ENCODE data around the gene ARL3.

Gene ARL3

DNA sequence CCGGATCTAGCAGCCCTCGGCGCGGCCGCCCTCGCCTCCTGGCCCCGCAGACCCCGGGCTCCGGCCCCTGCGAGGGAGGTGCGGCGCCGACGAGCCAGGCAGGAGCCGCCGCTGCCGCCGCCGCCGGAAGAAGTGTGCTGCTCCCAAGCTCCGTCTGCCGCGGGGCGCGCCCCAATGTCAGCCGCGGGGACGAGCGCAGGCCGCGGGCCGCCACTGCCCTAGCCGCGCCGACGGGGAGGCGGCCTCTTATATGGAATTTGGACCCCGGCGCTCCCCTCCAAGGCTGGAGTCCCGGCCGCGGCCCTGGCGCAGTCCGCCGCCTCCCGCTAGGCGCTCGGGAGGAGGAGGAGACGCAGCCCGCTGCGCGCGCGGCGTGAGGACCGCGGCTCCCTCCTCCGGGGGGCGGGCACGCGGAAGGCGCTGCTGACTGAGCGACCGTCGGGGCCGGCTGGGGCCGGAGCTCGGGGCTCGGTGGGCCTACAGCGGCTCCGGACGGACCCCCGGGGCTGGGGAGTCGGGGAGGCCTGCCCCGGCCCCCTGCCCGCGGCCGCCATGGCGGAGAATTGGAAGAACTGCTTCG is 70.0 kb downstream of the ARL3 start, which contains the start of gene TRIM8:
Gene TRIM8 (plus strand): TSS at position 414 of the 580 bp plus-strand sequence. CDS start 139 bp downstream, at position 553.
- peak within 1 kb of the TSS; percentile 98 for H3K27ac ChIP-seq
- TF ChIP-seq, protein P1, sequence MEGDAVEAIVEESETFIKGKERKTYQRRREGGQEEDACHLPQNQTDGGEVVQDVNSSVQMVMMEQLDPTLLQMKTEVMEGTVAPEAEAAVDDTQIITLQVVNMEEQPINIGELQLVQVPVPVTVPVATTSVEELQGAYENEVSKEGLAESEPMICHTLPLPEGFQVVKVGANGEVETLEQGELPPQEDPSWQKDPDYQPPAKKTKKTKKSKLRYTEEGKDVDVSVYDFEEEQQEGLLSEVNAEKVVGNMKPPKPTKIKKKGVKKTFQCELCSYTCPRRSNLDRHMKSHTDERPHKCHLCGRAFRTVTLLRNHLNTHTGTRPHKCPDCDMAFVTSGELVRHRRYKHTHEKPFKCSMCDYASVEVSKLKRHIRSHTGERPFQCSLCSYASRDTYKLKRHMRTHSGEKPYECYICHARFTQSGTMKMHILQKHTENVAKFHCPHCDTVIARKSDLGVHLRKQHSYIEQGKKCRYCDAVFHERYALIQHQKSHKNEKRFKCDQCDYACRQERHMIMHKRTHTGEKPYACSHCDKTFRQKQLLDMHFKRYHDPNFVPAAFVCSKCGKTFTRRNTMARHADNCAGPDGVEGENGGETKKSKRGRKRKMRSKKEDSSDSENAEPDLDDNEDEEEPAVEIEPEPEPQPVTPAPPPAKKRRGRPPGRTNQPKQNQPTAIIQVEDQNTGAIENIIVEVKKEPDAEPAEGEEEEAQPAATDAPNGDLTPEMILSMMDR (IDR thresholded peaks at IDR 0.05): no peak
- TF ChIP-seq ZFX (IDR thresholded peaks at IDR 0.05; ENCODE audit: borderline replicate concordance): no peak

DNA sequence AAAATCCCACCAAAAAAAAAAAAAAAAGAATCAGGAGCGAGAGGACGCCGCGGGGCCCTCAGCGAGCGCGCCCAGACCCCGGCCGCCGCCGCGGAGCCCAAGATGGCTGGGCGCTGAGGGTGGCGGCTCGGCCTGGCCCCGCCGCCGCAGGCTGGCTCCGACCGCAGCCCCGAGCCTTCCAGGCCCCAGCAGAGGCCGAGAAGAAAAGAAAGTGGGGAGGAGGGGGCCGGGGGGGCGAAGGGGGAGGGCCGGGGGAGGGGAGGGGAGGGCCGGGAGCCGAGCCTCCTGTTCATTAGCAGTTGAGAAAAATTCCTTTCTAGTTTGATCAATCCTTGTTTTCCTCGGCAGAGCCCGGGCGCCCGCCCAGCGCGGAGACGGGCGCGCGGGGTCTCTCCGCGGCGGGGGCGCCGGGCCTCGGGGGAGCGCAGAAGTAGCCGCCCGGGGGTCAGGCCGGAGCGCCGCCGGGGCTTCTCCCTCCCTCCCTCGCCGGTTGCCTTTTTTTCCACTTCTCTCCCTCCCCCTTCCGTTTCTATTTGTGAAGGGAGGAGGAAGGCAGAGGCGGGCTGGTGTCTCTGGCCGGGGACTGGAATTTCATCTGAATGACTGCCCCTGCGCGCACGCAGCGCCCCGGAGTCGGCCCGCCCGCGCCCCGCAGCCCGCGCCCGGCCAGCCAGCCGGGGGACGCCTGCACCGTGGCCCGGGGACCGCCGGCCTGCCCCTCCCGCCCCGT is 70.7 kb downstream of the ARL3 start:
- TF ChIP-seq ZFX (IDR thresholded peaks at IDR 0.05; ENCODE audit: borderline replicate concordance): no peak
- TF ChIP-seq, protein P1 (IDR thresholded peaks at IDR 0.05): no peak
- peak overlapping the region; percentile 98 for H3K27ac ChIP-seq

DNA sequence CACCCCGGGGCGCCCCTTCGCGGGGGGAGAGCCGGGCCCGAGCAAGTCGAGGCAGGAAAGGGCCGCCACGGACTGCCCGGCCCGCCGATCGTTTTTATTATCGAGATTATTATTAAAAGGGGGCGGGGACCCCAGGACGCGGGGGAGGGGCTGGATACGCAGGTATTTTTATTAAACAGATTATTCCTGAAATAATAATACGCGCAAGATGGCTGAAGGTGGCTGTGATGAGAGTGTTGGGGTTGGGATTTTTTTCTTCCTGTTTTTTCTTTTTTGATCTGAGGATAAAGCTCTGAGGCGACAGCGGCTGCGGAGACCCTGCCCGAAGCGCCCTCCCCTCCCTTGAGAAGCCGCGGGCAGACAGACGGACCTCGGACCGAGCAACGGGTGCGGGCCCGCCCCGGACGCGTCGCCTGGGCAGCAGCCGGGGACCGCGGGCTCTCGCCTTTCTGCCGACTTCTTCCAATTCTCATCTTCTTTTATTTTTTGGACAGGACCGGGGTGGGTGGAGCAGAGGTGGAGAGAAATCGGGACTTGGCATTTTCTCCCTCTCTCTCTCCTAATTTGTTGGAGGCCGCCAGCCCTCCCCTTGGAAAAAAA is 71.4 kb downstream of the ARL3 start:
- peak overlapping the region; percentile 98 for H3K27ac ChIP-seq
- TF ChIP-seq ZFX (IDR thresholded peaks at IDR 0.05; ENCODE audit: borderline replicate concordance): no peak
- TF ChIP-seq, protein P1 (IDR thresholded peaks at IDR 0.05): no peak

DNA sequence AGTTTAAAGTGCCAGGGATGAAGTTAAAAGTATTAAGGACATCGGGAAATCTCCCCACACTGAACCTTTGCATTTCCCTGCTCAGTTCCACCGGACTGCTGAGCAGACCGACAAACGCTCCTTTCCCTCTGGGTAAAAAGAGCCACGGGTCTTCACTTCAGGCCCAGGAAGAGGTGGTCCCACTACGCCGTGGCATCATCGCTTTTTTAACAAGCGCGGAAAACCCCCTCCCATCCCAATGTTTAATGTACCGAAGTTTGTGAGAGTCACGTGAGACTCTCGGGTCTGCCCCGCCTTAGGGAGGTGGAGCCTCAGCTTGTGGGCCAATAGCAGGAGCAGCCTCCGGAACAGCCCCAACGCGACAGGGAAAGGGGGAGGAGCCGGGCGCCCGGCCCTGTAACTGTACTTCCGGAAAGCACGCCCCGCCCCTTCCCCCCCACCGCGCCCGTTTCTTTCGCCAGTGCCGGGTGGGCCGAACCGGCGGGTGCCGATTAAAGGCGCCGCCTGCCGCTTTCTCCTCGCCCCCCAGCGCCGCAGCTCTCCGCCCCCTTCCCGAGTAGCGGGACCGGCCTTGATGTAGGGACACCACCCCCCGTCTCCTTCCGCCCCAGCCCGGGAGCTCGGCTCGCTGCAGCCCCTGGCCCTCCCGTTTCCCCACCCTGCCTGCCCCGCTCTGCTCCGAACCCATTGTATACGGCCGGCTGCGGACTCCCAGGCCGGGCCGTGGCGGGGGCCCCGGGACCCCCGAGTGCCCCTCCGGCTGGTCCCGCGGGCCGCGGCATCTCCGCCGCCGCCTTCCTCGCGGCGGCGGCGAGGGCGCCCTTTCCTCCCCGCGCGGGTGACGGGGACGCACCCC is 72.1 kb downstream of the ARL3 start:
- peak overlapping the region; percentile 98 for H3K27ac ChIP-seq
- TF ChIP-seq, protein P1 (IDR thresholded peaks at IDR 0.05): no peak
- no peak for TF ChIP-seq ZFX (IDR thresholded peaks at IDR 0.05; ENCODE audit: borderline replicate concordance)

DNA sequence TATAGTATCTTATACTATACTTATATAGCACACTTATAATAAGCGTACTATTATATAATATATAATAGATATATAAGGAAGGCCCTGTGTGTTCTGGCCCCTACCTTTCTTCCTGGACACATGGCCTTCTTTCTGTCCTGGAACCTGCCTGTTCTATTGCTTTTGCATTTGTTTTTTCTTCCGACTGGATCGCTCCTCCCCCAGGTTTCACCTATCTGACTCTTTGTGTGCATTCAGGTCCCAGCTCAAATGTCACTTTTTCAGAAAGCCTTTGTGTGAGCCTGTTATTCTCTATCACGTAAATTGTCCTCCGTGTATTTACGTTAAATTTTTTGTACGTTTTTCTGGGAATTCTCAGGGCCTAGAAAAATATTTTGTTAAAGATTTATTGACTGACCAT is 72.8 kb downstream of the ARL3 start:
- peak overlapping the region; percentile 98 for H3K27ac ChIP-seq
- no peak for TF ChIP-seq ZFX (IDR thresholded peaks at IDR 0.05; ENCODE audit: borderline replicate concordance)

DNA sequence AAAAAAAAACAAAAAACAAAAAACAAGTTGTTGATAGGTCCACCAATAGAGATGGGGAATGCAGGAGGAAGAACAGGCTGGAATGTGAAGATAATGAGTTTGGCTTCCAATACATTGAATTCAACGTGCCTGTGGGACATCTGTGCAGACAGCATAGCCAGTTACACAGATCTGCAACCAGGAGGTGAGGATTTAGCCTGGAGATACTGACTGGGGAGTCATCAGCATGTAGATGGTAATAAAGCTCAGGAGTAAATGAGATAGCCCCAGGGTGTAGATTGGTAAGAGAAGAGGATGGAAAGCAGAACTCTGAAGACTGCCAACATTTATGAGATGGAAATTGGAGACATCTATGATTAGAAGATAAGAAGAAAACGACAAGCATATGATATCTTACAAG is 74.7 kb downstream of the ARL3 start:
- TF ChIP-seq, protein P1 (IDR thresholded peaks at IDR 0.05): no peak
- TF ChIP-seq ZFX (IDR thresholded peaks at IDR 0.05; ENCODE audit: borderline replicate concordance): no peak
- H3K27ac ChIP-seq: peak overlapping the region; percentile 1; the same call in 1 of the 2 replicates

DNA sequence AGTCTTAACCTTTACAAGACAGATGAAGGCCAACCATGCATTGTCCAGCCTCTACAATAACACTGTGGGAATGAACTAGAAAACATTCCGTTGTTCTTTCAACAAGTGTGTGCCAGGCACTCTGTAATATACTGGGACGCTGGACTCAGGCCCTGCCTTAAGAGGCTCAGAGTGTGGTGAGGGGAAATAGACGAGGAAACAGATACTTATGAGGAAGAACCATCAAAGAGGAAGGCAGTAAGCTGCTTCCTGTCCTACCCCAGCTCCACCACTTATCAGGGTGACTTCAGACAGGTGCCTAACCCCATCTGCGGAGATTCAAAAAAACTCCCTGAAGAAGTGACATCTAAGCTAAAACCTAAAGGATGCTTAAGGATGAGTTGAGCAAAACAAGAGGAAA is 78.8 kb downstream of the ARL3 start:
- TF ChIP-seq, protein P1 (IDR thresholded peaks at IDR 0.05): no peak
- TF ChIP-seq ZFX (IDR thresholded peaks at IDR 0.05; ENCODE audit: borderline replicate concordance): no peak
- no peak overlapping the region for H3K27ac ChIP-seq
